OCI-LY7 (cell line): Measurements from ENCODE around the gene PSMF1.

ENCODE experiments used
- EZH2phosphoT487 ChIP-seq: fragments of 200-600 bp; sonication (generic); IDR thresholded peaks from 2 replicates; pipeline ENCODE4 v1.6.1; 2018; ENCODE audit warnings: low read depth, borderline replicate concordance, mild to moderate bottlenecking, mixed run types, antibody characterized with exemption, low read length, moderate library complexity, mixed read lengths
- TF ChIP-seq, protein P1 (sequence below): fragments of 200-600 bp; sonication (generic); conservative IDR thresholded peaks from 2 replicates; pipeline ENCODE4 v1.5.1; 2014; ENCODE audit warnings: mild to moderate bottlenecking, antibody characterized with exemption, low read length, moderate library complexity, mixed read lengths

DNA sequence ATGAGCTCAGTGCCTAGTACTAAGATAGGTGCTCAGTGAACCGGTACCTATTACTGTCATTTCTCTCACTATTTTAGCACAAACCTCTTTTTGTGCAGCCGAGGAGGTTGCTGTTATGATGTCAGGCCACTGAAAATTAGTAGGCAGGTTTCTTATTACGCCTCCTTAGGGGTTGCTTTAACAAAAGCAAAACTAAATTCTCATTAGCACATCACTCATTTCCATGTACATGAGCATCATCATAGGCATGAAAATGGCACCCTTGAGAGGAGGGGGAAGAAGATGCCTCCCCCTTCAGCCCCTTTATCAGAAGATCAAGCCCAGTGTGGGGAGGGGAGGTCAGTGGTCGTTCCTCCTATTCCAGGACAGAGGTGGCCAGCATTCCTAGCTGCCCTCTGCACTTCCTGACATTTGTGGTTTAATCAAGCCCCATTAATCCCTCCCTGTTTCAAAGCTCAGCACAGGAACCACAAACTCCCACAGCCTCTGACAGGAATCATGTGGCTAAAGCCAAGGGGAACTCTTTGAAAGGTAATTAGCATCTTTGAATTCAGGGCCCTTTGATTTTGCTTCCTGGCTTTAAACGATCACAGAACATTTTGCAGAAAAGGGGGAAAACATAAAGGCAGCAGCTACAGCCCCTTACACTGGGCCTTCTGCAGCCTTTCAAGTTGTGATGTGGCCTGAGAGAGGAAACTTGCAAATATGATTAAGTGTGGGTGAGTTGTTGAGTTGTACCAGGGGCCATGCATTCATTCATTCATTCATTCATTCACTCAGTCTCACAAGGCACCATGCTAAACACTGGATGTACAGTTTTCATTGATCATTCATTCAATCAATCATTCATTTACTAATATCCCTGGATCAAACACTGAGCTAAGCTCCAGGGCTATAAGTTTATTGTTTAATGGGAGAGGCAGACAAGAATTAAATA, 31.9 kb upstream of the PSMF1 start:
- TF ChIP-seq, protein P1, sequence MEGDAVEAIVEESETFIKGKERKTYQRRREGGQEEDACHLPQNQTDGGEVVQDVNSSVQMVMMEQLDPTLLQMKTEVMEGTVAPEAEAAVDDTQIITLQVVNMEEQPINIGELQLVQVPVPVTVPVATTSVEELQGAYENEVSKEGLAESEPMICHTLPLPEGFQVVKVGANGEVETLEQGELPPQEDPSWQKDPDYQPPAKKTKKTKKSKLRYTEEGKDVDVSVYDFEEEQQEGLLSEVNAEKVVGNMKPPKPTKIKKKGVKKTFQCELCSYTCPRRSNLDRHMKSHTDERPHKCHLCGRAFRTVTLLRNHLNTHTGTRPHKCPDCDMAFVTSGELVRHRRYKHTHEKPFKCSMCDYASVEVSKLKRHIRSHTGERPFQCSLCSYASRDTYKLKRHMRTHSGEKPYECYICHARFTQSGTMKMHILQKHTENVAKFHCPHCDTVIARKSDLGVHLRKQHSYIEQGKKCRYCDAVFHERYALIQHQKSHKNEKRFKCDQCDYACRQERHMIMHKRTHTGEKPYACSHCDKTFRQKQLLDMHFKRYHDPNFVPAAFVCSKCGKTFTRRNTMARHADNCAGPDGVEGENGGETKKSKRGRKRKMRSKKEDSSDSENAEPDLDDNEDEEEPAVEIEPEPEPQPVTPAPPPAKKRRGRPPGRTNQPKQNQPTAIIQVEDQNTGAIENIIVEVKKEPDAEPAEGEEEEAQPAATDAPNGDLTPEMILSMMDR: no peak
- TF ChIP-seq EZH2phosphoT487: no peak
